HT1080 (cell line): ENCODE results near the gene NEU2. TPM values are rescaled to one million over a fixed set of nuclear protein-coding genes. Genes with fewer than 3 reads are reported as not detected.
"Not testable (repeated sequence)": the region's sequence is repeated elsewhere in the genome, so short reads cannot be mapped to it uniquely, and the experiment has no call there.

Experiments
- DNase-seq: peaks from one replicate; pipeline ENCODE4 v3.0.0-alpha.2; 2015; ENCODE audit warnings: low read depth
- total RNA-seq: library from RNA; depleted of rRNA; stranded (reverse); fragments of >200 nt; shearing (Covaris generic); gene quantifications from 2 replicates; pipeline ENCODE4 v1.2.3, GENCODE V29; 2014

Gene NEU2
- total RNA-seq, 1 experiment from 2014 or later, result 0.24 TPM

- no peak for DNase-seq
Measured at GRCh38 chr2:233009661-233010060, 22.8 kb upstream of the NEU2 start.

- DNase-seq, result no peak
Measured at GRCh38 chr2:233010569-233011267, 21.8 kb upstream of the NEU2 start.

DNA sequence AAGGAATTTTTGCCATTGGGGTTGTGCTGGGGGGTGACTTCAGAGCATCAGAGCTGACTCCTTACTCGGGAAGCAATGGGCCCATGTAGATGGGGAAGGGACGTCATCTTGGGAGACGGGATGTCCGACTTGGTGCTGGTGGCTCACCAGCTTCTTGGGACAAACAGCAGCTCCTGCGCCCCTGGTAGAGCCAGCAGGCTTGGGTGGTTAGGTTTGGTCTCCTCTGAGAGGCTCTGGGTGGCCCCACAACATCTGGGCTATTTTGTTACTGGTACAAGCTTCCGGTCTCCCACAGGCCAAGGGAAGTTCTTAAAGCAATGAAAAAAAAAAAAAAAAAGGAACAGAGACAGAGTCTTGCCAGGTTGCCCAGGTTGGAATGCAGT, 21.2 kb upstream of the NEU2 start:
- DNase-seq, result no peak

DNA sequence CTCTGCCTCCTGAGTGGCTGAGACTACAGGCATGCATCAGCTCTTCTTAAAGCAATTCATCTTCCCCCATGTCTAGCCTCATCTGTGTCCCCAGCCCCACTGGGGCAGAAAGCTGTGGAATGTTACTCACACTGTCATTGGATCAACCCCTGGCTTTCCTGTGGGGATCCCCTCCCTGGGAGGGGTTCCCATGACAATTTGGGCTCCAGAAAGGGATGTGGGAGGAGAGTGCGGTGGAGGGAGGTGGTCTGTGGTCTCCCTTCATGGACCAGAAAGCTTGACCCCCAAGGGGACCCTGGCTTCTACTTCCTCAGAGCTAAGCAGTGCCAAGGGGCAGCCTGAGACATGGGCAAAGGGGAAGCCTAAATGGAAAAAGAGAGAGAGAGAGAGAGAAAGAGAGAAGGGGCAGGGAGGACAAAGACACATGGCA, 20.8 kb upstream of the NEU2 start:
- DNase-seq, result no peak

DNA sequence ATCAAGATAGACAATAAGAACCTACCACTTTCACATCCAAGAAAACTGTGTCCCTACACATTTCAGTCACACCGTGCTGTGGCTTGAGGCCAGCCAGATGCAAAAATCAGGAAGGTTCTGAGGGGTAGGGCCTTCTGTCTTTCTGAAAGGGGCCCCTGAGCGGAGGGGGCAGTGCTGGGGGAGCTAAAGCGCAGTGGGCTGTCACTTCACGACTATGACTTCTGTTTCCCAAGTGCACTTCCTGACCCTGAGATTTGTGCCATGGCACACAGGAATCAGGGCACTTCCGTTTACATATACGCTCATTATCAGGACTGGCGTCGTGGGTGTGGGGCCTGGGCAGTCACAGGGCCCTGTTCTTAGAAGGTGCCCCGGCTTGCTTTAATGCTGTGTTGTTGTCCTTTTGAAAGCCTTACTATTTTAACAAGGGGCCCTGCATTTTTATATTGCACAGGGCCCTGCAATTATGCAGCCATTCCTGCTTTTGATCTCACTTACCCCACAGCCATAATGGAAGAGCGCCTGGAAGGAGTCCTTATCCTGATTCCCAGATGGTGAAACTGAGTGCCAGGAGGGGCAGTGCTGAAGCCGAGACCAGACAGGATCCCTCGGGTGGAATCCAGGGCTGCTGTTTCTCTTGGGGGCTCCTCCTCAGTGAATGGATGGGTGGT, 20.0 kb upstream of the NEU2 start:
- DNase-seq, result no peak

DNA sequence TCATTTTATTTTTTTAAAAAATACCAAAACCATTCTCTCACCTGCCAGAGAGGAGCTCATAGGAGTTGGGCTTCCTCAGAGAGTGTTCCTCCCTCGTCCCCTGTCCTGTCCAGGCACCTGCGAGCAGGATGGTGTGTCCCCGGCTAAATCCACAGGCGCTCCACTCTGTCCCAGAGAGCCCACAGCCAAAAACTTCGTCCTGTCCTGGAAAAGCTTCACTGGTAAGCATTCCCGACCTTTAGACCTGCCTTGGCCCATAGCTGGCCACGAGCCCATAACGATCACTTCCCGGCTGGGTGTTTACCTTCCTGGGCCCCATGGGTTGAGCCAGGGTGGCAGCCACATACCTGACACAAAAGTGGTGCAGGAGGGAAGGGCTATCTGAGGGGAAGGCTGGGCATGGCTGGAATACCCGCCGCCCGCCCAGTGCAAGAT, 19.4 kb upstream of the NEU2 start, which contains the start of gene NGEF:
Gene NGEF (minus strand): TSS at position 230 of the 435 bp plus-strand sequence. CDS start 38,366 bp downstream, outside the sequence.
- no peak for DNase-seq

- DNase-seq, result no peak
Measured at GRCh38 chr2:233013650-233014049, 18.8 kb upstream of the NEU2 start.

- DNase-seq, result no peak
Measured at GRCh38 chr2:233015019-233015645, 17.3 kb upstream of the NEU2 start.

GRCh38 chr2:233017947-233018346, 14.5 kb upstream of the NEU2 start:
- DNase-seq, result no peak

GRCh38 chr2:233019610-233020009, 12.9 kb upstream of the NEU2 start:
- not testable (repeated sequence) for DNase-seq

GRCh38 chr2:233020454-233020853, 12.0 kb upstream of the NEU2 start:
- DNase-seq, result no peak

GRCh38 chr2:233021771-233022170, 10.7 kb upstream of the NEU2 start:
- DNase-seq, result peak; percentile 50

GRCh38 chr2:233022561-233022960, 9.9 kb upstream of the NEU2 start:
- no peak for DNase-seq

DNA sequence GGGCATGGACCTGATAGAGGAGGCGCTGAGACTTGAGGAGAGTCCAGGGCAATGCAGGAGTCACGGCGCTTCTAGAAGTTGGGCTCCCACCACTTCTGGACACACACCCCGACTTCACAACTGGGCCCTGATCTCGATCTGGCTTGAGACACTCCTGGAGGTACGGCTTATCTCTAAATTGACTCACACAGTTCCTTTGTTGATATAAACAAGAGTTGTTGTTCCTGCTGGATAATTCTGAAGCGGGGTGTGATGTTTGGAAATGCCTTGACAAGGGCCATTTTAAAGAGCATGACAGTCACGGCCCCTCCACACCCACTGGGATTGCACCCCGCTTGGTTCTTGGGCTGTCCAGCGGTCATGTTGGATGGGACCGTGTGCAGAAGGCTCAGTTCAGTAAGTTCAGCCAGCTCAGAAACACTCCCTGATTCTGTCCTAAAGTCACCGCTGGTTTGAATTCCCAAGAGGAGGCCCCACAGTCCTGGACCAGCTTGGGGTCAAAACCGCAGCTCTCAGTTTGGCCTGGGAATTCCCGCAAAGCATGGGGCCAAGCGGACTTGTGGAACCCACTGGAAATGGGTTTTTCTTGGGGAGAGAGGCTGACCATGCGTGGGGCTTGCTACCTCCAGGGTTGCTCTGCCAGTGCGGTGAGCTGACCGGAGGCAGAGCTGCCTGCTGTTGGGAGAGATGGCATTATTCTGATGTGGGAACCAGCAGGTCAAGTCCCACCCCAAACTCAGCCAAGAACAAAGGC, 9.3 kb upstream of the NEU2 start:
- DNase-seq, result no peak

DNA sequence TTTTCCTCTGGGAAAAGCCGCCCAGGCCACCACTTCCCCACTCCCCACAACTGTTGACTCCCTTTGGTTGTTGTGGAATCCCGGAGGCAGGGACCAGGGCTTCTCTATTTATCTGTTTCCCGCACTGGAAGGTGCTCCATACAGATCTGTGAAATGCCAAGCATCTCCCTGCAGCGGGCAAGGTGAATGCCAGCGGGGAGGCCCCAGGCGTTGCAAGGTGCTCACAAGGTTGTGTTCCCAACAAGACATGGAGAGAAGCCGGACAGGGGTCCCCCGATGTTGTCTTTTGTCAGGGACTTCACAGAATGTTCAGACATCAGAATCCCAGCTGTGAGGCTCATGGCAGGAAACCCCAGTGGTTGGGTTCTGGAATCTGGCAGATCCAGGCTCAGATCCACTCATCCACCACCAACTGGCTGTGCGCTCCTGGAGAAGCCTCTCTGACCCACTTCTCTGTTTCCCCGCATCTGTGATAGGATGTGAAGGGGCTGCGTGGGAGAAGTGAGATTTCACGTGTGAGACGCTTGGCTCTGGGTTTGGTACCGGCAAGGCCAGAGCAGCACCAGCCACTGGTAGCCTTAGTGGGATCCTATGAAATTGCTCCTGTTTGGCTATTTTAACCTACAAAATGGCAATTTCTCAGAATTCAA, 8.6 kb upstream of the NEU2 start:
- DNase-seq, result no peak

DNA sequence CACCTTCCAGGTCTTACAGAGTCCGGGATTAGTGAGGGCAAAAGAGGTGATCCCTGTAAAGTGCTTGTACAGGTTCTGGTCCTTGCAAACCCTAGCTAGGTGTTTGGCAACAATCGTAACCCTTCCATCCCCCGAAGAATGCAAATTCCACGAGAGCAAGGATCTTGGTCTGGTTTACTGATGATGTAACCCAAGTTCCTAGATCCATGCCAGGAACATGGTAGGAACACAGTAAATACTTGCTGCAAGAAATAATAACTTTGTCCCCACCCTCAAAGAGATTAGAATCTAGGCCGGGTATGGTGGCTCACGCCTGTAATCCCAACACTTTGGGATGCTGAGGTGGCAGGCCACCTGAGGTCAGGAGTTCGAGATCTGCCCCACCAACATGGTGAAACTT, 6.8 kb upstream of the NEU2 start:
- no peak for DNase-seq

DNA sequence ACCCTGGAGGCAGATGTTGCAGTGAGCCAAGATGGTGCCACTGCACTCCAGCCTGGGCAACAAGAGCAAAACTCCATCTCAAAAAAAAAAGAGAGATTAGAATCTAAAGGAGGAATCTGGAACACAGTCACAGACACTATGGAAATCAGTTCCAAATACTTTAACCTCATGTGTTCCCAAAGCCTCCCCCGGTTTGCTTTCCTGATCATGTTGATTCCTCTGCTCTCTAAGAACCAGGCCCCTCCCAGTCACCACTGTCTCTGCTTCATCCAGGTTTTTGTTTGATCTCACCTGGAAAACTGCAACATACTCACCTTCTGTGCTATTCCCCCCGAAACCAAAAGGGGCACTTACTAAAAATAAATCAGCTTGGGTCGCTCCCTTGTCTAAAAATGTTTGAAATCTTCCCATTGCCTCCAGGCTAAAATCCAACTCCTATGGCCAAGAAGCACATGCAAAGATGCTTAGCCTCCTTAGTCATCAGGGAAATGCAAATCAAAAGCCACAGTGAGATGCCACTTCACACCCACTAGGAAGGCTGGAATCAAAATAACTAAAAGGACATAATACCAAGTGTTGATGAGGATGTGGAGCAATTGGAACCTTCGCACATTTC, 6.2 kb upstream of the NEU2 start:
- peak; percentile 61 for DNase-seq

GRCh38 chr2:233029321-233029720, 3.2 kb upstream of the NEU2 start:
- peak; percentile 95 for DNase-seq

DNA sequence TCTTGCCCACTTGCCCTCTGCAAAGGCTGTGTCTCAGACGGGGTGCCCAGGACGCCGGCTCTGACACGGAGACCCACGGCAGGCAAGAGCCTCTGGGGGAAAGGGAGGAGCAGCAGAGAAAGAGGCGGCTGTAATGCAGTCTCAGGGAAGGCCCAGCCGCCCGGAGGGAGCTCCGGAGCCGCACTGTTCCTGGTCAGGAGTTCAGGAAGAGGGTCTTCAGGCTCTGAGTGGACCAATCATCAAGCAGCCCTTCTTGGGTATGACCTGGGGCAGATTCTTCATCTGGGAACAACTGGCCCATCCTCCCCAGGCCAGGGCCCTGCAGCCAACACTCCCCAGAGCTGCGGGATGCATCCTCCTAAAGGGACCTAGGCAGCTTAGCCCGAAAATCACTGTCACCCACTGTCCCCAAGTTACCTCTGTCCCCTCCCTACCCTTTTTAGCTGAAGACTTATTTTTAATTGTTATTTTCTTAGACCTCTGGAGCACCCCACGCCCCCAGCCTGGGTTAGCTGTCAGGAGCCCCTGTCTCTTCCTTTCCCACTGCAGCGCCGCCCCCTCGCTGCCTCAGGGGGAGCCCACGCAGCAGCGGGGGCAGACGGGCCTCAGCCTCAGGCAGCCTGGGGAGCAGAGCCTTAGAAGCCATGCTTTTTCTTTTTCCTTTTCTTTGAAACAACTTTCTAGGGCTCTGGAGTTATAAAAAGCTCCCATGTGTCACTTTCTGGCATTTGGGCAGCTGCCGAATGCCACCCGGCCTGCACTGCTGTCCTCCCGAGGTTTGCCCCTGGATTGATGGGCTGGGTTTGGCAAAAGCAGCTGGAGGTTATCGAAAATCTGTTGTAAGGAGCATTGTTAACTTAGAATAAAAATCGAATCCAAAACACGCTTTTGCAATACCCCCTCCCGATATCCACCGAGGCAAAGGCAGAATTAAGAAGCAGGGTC, 644 bp upstream of the NEU2 start:
- no peak for DNase-seq

GRCh38 chr2:233033672-233034071, 1.2 kb downstream of the NEU2 start:
- DNase-seq, result peak; percentile 98
